Germinal center (tissue), 1 donor: ENCODE results near the gene ELN.
"Not testable (repeated sequence)": the region's sequence is repeated elsewhere in the genome, so short reads cannot be mapped to it uniquely, and the experiment has no call there.

Experiments used
- DNase-seq: peaks from one replicate; pipeline ENCODE4 v3.0.0; 2012; ENCODE audit warnings: mixed read lengths, low spot score

Gene ELN

DNA sequence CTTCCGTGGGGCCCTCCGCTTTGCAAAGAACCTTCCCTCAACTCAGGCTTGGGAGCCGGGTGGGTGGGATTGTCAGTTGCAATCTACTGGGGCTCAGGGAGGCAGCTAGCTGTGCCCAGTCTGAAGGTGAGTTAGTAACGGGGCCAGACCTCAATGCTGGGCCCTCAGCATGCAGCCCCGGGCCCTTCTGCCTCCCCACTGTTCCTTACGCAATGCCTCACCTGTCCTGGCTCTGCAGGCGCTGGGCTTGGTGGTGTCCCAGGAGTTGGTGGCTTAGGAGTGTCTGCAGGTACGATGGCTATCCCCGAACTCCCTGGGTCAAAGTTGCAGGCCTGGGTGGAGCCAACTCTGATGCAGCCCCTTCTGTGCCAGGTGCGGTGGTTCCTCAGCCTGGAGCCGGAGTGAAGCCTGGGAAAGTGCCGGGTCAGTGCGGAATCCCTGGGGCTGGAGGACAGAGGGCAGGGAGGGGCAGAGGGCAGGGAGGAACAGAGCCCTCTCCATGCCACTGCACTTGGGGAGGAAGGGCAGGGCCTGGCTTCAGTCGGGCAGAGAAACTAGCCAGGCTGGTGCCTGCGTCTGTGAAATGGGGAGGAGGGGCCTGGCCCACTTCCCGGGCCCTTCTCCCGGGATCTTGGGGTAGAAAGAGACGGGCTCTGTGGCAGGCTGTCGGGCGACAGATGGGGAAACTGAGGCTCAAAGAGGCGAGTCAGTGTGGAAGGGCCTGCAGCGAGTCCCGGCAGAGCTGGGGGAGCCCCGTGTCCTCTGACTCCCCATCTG lies 15.0 kb downstream of the ELN start:
- DNase-seq: no peak

DNA sequence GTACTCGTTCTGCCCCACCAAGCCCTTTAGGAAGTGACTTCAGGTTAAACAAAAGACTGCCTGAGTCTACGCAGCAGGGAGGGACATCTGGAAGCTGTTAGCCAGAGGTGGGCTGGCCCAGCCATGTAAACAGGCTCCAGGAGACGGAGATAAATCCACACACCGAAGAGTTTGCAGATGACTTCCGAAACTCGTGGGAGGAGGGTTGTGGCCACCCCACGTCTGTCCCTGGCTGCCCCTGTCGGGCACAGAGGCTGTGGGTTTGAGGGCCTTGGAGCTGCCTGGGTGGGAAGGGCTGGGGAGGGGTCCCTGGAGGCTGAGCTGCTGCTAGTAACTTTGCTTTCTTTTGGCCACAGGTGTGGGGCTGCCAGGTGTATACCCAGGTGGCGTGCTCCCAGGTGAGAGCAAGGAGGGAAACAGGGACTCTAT lies 15.6 kb downstream of the ELN start:
- DNase-seq: no peak

DNA sequence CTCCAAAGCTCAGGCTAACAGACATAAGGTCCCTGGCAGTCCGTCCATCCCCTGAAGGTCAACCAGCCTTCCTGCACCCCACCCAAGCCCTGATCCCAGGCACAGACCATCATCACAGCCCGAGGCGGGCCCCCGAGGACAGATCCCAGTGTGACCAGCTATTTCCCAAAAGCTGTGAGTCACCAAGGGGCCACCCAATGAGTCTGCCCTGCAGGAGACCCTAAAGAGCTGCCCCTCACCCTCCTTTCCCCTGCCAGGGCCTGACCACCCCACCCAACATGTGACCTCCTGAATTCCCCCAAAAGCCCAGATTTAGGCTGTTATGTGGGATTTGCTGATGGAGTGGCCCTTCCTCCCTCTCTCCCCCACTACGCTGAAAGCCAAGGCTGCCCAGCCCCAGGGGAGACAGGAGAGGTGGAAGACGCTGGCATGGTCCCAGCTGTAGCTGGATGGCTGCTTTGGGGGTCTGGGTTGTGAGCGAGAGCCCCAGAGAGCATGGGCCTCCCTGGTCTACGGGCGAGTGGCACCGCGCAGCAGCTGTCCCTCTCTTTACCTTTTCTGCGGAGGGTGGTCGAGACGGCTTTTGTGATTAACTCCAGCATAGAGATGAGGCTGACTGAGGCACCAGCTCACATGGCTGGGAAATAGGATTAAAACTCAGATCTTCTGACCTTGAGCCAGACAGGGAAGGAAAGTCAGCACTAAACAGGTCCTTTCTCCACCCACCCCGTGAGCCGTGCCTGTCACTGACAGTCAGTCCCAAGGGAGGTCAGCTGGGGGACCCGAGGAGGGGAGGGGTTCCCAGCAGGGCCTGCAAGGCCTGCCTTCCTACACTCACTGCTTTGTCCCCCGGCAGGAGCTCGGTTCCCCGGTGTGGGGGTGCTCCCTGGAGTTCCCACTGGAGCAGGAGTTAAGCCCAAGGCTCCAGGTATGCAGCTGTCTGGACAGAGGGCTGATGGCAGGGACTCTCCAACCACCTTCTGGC lies 16.7 kb downstream of the ELN start:
- DNase-seq: no peak

DNA sequence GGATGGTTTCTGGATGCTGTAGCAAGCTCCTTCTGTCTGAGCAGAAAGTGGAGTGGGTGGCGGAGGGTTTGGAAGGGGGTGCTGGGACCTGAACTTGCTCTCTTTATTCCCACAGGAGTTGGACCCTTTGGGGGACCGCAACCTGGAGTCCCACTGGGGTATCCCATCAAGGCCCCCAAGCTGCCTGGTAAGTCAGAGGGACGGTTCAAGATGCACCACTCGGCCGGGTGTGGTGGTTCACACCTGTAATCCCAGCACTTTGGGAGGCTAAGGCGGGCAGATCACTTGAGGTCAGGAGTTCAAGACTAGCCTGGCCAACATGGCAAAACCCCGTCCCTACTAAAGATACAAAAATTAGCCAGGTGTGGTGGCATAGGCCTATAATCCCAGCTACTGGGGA lies 18.6 kb downstream of the ELN start:
- DNase-seq: not testable (repeated sequence)

DNA sequence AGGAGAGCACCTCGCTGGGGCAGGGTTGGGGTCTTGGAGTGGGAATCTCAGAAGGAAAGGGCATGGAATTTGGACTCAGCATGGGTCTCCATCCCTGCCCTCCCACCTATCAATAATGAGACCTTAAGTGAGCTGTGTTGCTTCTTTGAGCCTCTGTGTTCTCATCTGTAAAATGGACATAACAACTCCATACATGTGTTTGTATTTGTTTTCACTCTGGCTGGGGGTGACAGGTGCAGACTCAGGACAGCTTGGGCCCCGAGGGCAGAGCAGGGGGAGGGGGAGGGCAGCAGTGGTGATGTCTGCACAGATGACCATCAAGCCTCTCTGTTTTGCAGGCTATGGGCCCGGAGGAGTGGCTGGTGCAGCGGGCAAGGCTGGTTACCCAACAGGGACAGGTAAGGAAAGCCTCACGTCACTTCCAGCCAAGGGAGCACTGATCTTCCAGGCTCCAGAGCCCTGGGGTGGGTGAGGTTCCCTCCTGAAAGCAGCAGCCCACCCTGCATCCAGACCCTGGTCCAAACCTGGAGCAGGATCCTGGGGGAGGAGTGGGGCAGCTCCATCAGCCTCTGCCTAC lies 19.9 kb downstream of the ELN start:
- DNase-seq: no peak

DNA sequence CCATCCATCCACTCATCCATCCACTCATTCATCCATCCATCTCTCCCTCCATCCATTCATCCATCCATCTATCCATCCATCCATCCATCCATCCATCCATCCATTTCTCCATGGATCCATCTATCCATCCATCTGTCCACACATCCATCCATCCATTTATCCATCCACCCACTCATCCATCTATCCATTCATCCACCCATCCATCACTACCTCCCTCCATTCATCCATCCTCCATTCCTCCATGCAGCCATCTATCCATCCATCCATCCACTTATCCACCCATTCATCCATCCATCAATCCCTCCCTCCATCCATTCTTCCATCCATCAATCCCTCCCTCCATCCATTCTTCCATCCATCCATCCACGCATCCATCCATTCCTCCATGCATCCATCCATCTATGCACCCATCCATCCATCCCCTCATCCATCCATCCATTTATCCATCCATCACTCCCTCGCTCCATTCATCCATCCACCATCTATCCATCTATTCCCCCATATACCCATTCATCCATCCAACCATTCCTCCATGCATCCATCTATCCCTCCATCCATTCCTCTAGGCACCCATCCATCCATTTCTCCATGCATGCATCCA lies 21.1 kb downstream of the ELN start:
- DNase-seq: no peak

DNA sequence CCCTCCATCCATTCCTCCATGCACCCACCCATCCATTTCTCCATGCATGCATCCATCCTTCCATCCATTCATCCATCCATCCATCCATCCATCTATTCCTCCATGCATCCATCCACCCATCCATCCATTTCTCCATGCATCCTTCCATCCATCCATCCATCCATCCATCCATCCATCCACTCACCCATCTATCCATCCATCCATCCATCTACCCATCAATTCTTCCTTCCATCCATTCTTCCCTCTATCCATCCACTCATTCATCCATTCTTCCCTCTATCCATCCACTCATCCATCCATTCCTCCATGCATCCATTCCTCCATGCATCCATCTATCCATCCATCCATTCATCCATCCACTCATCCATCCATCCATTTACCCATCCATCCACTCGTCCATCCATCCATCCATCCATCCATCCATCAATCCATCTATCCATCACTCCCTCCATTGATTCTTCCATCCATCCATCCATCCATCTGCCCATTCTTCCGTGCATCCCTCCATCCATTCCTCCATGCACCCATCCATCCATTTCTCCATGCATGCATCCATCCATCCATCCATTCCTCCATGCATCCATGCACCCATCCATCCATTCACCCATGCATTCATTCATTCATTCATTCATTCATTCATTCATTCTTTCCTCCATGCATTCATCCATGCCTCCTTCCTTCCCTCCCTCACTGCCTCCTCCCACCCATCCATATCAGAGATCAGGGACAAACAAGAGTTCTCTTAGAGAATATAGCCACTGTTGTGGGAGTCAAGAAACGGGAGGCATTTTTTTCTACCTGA lies 22.2 kb downstream of the ELN start:
- DNase-seq: no peak

DNA sequence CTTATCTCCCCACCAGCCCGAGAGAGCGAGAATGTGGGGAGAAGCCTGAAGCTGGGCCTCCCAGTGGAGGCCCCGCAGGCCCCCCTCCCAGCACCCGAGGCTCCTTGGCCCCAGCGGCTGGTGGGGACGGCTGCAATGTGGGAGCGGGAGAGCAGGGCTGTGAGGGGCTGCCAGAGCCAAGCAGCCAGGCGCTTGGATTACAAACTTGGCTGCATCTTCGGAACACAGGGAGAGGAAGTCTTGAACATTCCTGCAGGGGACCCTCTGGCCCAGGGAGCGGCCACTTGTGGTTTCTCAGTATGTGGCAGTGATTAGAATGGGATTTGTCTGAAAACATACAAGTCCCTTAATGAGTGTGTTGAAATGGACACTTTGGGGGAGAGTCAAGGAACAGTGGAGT lies 23.2 kb downstream of the ELN start:
- no peak for DNase-seq

DNA sequence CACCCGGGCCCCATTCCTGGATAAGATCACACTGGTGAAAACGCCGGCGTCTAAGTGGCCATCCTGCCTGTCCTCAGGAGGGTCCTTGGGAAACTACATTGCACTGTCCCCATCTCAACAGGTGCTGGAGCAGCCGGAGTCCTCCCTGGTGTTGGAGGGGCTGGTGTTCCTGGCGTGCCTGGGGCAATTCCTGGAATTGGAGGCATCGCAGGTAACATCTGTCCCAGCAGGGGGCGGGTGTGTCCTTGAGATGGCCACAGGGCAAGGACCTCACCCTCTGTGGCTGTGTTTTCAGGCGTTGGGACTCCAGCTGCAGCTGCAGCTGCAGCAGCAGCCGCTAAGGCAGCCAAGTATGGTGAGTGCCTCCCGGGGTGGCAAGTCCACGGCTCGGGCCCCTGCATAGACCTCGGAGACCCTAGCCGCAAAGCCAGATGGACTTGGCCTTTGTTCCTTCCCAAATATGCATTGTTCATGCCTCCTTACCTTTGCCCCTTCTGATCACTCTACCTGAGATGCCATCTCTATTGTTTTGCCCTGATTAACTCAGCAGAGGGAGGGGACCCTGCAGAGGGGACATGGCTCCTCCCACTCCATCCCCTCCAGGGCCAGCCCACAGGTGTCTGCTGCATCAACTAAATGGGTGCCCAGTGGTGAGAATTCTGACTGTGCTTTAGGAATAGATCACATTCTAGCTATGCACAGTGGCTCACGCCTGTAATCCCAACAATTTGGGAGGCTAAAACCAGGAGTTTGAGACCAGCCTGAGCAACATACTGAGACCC lies 23.8 kb downstream of the ELN start:
- no peak for DNase-seq

DNA sequence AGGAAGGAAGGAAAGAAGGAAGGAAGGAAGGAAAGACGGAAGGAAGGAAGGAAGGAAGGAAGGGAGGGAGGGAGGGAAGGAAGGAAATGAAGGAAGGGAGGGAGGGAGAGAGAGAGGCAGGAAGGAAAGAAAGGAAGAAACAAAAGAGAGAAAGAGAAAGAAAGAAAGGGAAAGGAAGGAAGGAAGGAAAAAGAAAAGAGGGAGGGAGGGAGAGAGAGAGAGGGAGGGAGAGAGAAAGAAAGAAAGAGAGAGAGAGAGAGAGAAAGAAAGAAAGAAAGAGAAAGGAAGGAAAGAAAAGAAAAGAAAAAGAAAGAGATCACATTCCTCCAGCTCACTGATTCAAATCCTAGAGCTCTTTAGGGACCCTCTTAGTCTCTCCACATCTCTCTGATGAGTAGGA lies 24.7 kb downstream of the ELN start:
- no peak for DNase-seq

DNA sequence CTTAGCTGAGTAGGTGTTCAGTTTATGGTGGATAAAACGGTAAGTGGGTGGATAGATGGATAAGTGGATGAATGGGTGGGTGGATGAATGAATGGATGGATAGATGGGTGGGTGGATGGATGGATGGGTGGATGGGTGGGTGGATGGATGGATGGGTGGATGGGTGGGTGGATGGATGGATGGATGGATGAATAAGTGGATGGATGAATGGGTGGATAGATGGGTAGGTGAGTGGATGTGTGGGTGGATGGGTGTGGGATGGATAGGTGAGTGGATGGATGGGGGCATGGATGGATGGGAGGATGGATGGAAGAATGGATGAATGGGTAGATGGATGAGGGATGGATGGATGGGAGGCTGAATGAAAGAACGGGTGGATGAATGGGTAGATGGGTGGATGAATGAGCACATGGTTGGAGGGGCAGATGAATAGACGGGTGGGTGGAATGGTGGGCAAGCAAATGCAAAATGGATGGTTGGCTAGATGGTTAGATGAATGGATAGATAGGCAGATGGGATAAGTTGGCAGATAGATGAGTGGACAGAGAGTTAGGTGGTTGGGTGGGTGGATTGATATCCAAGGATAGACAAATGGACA lies 25.7 kb downstream of the ELN start:
- DNase-seq: no peak

DNA sequence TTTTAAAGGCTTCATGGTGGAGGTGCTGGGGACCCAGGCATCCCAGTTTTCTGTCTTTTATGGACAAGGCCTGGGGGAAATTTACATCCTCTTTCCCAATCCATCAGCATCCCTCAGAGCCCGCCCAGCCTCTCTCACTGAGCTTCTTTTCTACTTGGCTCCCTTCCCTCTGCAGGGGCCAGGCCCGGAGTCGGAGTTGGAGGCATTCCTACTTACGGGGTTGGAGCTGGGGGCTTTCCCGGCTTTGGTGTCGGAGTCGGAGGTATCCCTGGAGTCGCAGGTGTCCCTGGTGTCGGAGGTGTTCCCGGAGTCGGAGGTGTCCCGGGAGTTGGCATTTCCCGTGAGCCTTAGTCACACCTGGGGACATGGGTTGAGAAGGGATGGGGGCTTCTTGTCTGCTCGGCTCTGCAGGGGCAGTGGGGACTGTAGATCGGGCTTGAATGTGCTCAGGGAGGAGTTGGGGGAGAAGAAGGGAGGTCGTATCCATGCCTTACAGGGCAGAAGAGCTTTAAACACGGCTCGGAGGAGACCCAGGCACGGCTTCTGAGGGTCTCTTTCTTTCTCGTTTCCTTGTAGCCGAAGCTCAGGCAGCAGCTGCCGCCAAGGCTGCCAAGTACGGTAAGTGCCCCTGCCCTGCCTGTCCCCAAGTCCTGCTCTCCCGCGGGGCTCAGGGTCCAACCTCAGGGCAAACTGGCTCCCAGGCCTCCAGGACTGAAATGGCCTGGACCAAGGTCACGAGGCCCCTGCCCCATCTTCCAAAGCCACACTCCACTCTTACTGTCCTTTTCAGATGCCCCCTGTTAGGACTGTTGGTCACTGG lies 28.3 kb downstream of the ELN start:
- no peak for DNase-seq

DNA sequence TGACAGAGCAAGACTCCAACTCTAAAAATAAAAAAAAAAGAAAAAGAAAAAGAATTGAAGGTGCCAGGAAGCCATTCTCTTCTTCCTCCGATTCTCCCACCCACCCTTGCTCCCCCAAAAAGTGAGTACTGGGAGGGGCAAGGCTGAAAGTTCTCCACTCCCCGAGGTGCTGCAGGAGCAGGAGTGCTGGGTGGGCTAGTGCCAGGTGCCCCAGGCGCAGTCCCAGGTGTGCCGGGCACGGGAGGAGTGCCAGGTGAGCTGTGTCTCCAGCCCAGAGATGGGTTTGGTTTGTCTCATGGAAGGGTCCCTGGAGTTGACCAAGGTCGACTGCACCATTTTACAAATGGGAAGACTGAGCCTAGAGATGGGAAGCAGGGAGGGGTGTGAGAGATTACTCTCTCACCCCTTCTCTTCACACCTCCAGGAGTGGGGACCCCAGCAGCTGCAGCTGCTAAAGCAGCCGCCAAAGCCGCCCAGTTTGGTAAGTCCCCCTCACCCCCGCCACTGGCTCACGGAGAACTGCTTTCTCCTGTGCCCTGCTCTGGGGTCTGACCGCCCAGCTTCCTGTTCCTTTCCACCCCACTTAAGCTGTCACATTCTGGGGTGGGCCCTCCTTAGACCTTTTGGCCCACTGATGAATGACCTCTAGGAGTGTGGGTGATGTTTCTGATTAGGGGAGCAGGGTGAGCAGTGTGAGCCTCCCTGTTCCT lies 29.4 kb downstream of the ELN start:
- no peak for DNase-seq

DNA sequence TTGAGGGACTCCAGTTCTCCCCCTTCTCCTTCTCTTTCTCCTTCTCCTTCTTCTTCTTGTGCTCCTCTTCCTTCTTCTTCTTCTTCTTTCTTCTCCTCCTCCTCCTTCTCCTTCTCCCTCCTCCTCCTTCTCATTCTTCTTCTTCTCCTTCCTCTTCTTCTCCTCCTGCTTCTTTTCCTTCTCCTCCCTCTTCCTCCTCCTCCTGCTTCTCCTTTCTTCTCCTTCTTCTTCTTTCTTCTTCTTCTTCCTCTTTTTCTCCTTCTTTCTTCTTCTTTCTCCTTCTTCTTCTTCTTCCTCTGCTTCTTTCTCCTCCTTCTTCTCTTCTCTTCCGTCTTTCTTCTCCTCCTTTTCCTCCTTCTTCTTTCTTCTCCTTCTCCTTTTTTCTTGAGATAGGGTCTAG lies 30.0 kb downstream of the ELN start:
- no peak for DNase-seq

DNA sequence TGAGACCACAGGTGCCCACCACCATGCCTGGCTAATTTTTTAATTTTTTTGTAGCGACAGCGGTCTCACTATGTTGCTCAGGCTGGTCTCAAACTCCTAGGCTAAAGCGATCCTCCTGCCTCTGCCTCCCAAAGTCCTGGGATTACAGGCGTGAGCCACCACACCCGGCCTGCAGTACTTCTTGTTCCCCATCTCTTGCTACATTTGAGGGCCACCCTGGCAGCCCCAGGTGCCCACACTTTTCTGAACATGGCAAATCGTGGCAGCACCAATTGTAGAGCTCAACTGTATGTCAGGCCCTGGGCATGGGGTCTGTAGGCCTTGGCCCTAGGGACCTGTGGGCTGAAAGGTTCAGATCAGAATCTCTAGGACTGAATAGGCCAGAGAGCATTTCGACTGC lies 30.5 kb downstream of the ELN start:
- DNase-seq: no peak

DNA sequence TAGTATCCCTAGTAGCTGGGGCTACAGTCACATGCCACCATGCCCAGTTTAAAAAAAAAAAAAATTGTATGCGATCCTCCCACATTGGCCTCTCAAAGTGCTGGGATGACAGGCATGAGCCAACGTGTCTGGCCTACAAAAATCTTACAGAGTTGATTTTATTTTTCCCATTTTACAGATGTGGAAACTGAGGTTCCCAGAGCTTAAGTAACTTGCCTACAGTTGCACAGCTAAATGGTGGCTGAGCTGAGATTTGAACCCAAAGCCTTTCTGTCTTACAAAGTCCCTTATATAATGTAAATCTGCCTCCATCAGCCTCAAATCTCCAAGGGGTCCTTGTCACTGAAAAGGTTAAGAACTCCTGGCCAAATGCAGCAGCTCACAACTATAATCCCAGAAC lies 31.1 kb downstream of the ELN start:
- no peak for DNase-seq

DNA sequence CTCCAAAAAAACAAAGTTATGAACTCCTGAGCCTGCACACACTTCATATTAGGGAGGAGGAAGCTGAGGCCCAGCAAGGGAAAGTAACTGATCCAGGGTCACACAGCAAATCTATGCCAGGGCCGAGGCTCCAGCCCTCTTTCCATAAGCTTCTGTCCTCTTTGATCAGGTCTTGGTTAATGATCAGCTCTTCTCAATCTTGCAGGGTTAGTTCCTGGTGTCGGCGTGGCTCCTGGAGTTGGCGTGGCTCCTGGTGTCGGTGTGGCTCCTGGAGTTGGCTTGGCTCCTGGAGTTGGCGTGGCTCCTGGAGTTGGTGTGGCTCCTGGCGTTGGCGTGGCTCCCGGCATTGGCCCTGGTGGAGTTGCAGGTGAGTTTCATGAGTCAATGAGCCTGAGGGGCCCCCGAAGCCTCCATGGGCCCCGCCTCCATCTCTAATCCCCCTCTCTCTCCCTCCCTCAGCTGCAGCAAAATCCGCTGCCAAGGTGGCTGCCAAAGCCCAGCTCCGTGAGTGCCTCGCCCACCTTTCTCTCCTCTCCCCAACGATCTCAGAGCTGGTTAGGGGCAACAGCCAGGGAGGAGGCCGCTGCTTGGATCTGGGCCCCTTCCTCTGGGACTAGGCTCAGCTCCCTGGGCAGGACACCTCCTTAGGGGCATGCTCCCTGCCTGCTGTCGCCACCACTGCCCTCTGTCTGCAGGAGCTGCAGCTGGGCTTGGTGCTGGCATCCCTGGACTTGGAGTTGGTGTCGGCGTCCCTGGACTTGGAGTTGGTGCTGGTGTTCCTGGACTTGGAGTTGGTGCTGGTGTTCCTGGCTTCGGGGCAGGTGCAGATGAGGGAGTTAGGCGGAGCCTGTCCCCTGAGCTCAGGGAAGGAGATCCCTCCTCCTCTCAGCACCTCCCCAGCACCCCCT lies 32.0 kb downstream of the ELN start:
- DNase-seq: no peak
